Measurements from ENCODE around the gene ANXA6. TPM values are rescaled to one million over a fixed set of nuclear protein-coding genes. Genes with fewer than 3 reads are reported as not detected.
A peak's percentile ranks its signal among the peaks of the same experiment; 100 is the strongest.

Gene ANXA6
- total and polyA plus RNA-seq, 4 donors, result 61.4 to 208 (median 155) TPM

- DNase-seq (no peak), ATAC-seq (ENCODE audit: insufficient read depth, low FRiP score) (no peak)
- Histone ChIP-seq H3K9me3 (ENCODE audit: control insufficient read depth in 4 of 4, insufficient read depth in 3 of 4, low read length in 3 of 4) (no peaks in the 10 kb centered on the region), H3K36me3 (ENCODE audit: control insufficient read depth in 4 of 4, insufficient read depth in 4 of 4, low read length in 4 of 4) (peaks cover 0 to 17% (median 7%) of the 10 kb centered on the region in 4 donors), H3K27ac (ENCODE audit: low read depth in 1 of 2, low read length in 1 of 2) (peak overlapping the region in 1 of 2 donors; percentile 15), H3K27me3 (ENCODE audit: control insufficient read depth in 3 of 3, insufficient read depth in 3 of 3, low read length in 2 of 3) (no peaks in the 10 kb centered on the region), H3K9ac (ENCODE audit: insufficient read depth in 1 of 2, low read length in 2 of 2) (no peak overlapping the region), H3K4me3 (no peak overlapping the region), H3K4me1 (ENCODE audit: control insufficient read depth in 5 of 5, insufficient read depth in 5 of 5, low read length in 5 of 5) (peaks cover 0 to 5% (median 0%) of the 10 kb centered on the region in 5 donors)
- WGBS, 2 donors, result 45 to 54% methylated on average over 5 of the region's 5 CpGs
- TF ChIP-seq, protein P1, sequence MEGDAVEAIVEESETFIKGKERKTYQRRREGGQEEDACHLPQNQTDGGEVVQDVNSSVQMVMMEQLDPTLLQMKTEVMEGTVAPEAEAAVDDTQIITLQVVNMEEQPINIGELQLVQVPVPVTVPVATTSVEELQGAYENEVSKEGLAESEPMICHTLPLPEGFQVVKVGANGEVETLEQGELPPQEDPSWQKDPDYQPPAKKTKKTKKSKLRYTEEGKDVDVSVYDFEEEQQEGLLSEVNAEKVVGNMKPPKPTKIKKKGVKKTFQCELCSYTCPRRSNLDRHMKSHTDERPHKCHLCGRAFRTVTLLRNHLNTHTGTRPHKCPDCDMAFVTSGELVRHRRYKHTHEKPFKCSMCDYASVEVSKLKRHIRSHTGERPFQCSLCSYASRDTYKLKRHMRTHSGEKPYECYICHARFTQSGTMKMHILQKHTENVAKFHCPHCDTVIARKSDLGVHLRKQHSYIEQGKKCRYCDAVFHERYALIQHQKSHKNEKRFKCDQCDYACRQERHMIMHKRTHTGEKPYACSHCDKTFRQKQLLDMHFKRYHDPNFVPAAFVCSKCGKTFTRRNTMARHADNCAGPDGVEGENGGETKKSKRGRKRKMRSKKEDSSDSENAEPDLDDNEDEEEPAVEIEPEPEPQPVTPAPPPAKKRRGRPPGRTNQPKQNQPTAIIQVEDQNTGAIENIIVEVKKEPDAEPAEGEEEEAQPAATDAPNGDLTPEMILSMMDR (IDR thresholded peaks at IDR 0.05; ENCODE audit: control extremely low read depth, extremely low read depth), result no peak
Observed at GRCh38 chr5:151202381-151203139, 45.0 kb upstream of the ANXA6 start.

DNA sequence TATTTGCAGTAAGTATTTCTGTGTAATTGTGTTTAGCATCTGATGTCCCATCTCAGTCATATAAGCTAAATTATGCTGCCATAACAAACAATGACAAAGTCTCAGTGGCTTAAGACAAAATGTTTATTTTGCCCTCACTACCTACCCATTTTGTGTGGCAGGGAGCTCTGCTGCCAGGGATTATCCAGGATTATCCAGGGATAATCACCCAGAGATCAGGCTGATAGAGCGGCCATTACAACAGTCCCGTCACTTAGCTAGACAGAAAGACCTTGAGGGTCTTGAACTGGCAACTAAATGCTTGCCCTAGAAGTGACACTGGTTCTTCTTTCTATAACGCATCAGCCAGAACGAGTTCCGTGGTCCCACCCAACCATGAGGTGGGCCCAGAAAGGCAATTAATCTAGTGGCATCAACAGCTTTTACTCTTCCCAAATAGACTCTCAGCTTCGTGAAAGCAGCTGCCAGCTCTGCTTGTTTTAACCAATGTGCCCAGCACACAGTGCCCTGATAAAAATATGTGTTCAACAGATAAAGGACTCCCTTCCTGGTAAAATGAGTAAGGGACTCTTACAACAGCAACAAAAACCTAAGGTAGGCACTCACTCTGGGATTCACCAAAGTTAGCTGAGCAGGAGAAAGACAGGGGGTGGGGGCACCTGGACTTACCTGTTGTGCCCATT, 43.5 kb upstream of the ANXA6 start:
- ATAC-seq (ENCODE audit: insufficient read depth, low FRiP score) (no peak), DNase-seq (no peak)
- H3K27me3 ChIP-seq (ENCODE audit: control insufficient read depth in 3 of 3, insufficient read depth in 3 of 3, low read length in 2 of 3), result no peaks in the 10 kb centered on the region
- no peaks in the 10 kb centered on the region for H3K9me3 ChIP-seq (ENCODE audit: control insufficient read depth in 4 of 4, insufficient read depth in 3 of 4, low read length in 3 of 4)
- H3K4me3 ChIP-seq, result no peak overlapping the region
- 87 to 89% methylated on average over 6 of the region's 6 CpGs for WGBS, 2 donors
- H3K4me1 ChIP-seq (ENCODE audit: control insufficient read depth in 5 of 5, insufficient read depth in 5 of 5, low read length in 5 of 5), result peaks cover 0 to 6% (median 0%) of the 10 kb centered on the region in 5 donors
- H3K9ac ChIP-seq (ENCODE audit: insufficient read depth in 1 of 2, low read length in 2 of 2), result no peak overlapping the region
- H3K27ac ChIP-seq (ENCODE audit: low read depth in 1 of 2, low read length in 1 of 2), result no peak overlapping the region
- H3K36me3 ChIP-seq (ENCODE audit: control insufficient read depth in 4 of 4, insufficient read depth in 4 of 4, low read length in 4 of 4), result peaks cover 0 to 18% (median 9%) of the 10 kb centered on the region in 4 donors
- TF ChIP-seq, protein P1 (IDR thresholded peaks at IDR 0.05; ENCODE audit: control extremely low read depth, extremely low read depth), result no peak

DNA sequence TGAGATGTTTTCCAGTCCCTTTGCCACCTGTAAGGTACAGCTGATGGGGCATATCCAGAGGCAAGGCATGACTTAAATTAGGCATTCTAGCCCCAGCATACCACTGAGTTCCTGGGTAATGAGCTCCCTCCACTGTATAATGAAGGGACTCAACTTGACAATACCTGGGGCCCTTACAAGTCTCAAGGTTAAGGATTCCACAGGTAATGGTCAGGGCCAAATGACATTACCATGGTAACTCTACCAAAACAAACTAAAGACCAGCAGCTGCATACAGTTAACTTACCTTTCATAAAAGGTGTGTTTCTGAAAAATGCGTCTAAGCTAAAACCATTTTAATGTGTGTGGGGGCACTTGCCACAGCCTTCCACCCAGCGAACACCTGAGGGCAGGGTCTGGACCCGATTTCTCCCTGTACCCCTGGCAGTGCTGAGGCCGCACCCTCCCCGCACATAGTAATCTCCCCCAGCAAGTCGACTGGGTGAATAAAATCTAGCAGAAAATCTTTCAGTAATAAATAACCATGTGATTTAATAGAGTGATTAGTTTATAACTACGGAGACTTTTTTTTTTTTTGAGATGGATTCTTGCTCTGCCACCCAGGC, 42.1 kb upstream of the ANXA6 start:
- ATAC-seq (ENCODE audit: insufficient read depth, low FRiP score), result no peak
- 80 to 96% methylated on average over 7 of the region's 7 CpGs for WGBS, 2 donors
- Histone ChIP-seq H3K27ac (ENCODE audit: low read depth in 1 of 2, low read length in 1 of 2) (no peak overlapping the region), H3K27me3 (ENCODE audit: control insufficient read depth in 3 of 3, insufficient read depth in 3 of 3, low read length in 2 of 3) (no peaks in the 10 kb centered on the region), H3K4me1 (ENCODE audit: control insufficient read depth in 5 of 5, insufficient read depth in 5 of 5, low read length in 5 of 5) (peaks cover 0 to 6% (median 0%) of the 10 kb centered on the region in 5 donors), H3K9me3 (ENCODE audit: control insufficient read depth in 4 of 4, insufficient read depth in 3 of 4, low read length in 3 of 4) (no peaks in the 10 kb centered on the region), H3K36me3 (ENCODE audit: control insufficient read depth in 4 of 4, insufficient read depth in 4 of 4, low read length in 4 of 4) (peaks cover 0 to 18% (median 9%) of the 10 kb centered on the region in 4 donors), H3K4me3 (no peak overlapping the region), H3K9ac (ENCODE audit: insufficient read depth in 1 of 2, low read length in 2 of 2) (no peak overlapping the region)
- TF ChIP-seq, protein P1 (IDR thresholded peaks at IDR 0.05; ENCODE audit: control extremely low read depth, extremely low read depth), result no peak
- DNase-seq, result no peak
